Testis (tissue), 2 donors: ENCODE measurements around the gene MKS1.

Experiments
- CTCF ChIP-seq, 3 experiments: fragments of 450-650 bp in 2 of 3; fragments of 200-600 bp in 1 of 3; sonication (generic) in 1 of 3; IDR thresholded peaks; one replicate each; pipeline ENCODE4 v1.5.1; 2016 to 2019; ENCODE audit warnings: antibody characterized with exemption in 3 of 3, mild to moderate bottlenecking in 2 of 3, moderate library complexity in 1 of 3
- POLR2A ChIP-seq: fragments of 450-650 bp; IDR thresholded peaks from one replicate; pipeline ENCODE4 v1.6.1; 2017; ENCODE audit warnings: antibody characterized with exemption, mild to moderate bottlenecking, moderate library complexity

GRCh38 chr17:58172369-58173071 lies 46.5 kb downstream of the MKS1 start:
- TF ChIP-seq CTCF (IDR thresholded peaks at IDR 0.05) = no peak
- TF ChIP-seq POLR2A = no peak
